ENCODE measurements around the gene ISG15. TPM values are rescaled to one million over a fixed set of nuclear protein-coding genes. Genes with fewer than 3 reads are reported as not detected.
"Not testable (repeated sequence)": the region's sequence is repeated elsewhere in the genome, so short reads cannot be mapped to it uniquely, and the experiment has no call there.

ISG15 gene
- total and polyA plus RNA-seq, 12 donors = 9.8 to 186 (median 29.1) TPM

GRCh38 chr1:1006305-1007159 is 6.8 kb upstream of the ISG15 start:
- Histone ChIP-seq H3K27ac (peak overlapping the region in 1 of 10 donors; percentile 9), H3K9me3 (no peaks in the 10 kb centered on the region), H3K36me3 (peaks cover 0 to 9% (median 0%) of the 10 kb centered on the region in 9 donors), H3K27me3 (peaks cover 0 to 44% (median 0%) of the 10 kb centered on the region in 7 donors), H3K4me3 (no peak overlapping the region), H3K4me1 (peaks cover 14 to 42% (median 22%) of the 10 kb centered on the region in 9 donors)
- DNase-seq (peak in 1 of 2 donors; percentile 6), ATAC-seq (no peak)
- 81 to 85% methylated on average over 37 of the region's 37 CpGs for WGBS, 2 donors
- TF ChIP-seq CTCF (IDR thresholded peaks at IDR 0.05) = no peak
- intact Hi-C loops (cut with DNase I) = no loop called here

GRCh38 chr1:1010131-1010530 is 3.2 kb upstream of the ISG15 start:
- H3K4me1 ChIP-seq = peaks cover 13 to 37% (median 28%) of the 10 kb centered on the region in 9 donors
- DNase-seq, H3K27ac ChIP-seq, ATAC-seq, H3K4me3 ChIP-seq, H3K27me3 ChIP-seq, H3K9me3 ChIP-seq, H3K36me3 ChIP-seq: not testable (repeated sequence)
- intact Hi-C loops (cut with DNase I) = loop anchor here in 1 of 10 donors (10.0 kb wide), 1 partner anchor 55 kb away; no protein-coding TSS in a partner anchor
- 92 to 94% methylated on average over 8 of the region's 8 CpGs for WGBS, 2 donors

DNA sequence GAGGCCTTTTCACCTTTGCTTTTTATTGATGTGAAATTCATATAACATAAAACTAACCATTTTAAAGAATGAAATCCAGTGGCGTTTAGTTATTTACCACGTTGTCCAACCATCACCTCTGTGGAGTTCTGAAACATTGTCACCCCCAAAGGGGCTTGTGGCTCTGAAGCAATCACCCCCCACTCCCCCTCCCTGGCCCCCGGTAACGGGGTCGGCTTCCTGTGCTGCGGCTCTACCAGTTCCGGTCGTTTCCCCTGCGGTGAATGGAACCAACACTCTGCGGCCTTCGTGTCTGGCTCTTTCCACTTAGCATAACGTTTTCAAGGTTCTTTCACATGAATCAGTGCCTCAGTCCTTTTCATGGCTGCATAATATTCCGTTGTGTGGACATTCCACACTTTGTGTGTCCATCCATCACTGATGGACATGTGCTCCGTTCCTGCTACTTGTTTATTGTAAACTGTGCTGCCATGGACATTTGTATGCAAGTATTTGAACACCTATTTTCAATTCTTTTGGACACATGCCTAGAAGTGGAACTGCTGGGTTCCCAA is 1.8 kb upstream of the ISG15 start:
- Histone ChIP-seq H3K36me3 (no peaks in the 10 kb centered on the region), H3K9me3 (no peaks in the 10 kb centered on the region), H3K4me3 (no peak overlapping the region), H3K27me3 (no peaks in the 10 kb centered on the region), H3K27ac (no peak overlapping the region), H3K4me1 (peaks cover 5 to 28% (median 16%) of the 10 kb centered on the region in 9 donors)
- DNase-seq = peak in 1 of 2 donors; percentile 3
- ATAC-seq = no peak
- 83 to 89% methylated on average over 14 of the region's 14 CpGs for WGBS, 2 donors
- TF ChIP-seq CTCF (IDR thresholded peaks at IDR 0.05) = no peak
- intact Hi-C loops (cut with DNase I) = loop anchor here in 1 of 10 donors (10.0 kb wide), 1 partner anchor 53 kb away; no protein-coding TSS in a partner anchor

DNA sequence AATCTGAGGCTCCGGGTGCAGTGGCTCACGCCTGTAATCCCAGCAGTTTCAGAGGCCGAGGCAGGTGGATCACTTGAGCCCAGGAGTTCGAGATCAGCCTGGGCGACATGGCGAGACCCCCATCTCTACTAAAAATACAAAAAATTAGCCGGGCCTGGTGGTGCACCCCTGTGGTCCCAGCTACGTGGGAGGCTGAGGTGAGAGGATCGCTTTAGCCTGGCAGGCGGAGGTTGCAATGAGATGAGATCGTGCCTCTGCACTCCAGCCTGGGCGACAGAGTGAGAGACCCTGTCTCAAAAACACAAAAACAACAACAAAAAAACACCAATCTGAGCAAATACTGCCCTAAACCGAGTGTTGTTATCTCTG is 577 bp upstream of the ISG15 start:
- WGBS, 2 donors = 59 to 70% methylated on average over 13 of the region's 13 CpGs
- H3K27me3 ChIP-seq, ATAC-seq: not testable (repeated sequence)

DNA sequence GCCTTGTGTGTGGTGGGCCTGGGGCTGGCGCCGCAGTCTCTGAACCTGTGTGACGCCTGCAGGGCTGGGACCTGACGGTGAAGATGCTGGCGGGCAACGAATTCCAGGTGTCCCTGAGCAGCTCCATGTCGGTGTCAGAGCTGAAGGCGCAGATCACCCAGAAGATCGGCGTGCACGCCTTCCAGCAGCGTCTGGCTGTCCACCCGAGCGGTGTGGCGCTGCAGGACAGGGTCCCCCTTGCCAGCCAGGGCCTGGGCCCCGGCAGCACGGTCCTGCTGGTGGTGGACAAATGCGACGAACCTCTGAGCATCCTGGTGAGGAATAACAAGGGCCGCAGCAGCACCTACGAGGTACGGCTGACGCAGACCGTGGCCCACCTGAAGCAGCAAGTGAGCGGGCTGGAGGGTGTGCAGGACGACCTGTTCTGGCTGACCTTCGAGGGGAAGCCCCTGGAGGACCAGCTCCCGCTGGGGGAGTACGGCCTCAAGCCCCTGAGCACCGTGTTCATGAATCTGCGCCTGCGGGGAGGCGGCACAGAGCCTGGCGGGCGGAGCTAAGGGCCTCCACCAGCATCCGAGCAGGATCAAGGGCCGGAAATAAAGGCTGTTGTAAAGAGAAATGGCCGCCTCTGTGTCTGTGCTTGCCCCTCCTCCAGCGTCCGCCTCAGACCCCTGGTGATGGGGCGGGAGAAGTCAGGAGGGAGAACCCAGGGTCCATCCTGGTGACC is 788 bp downstream of the ISG15 start:
- Histone ChIP-seq H3K36me3 (no peaks in the 10 kb centered on the region), H3K4me3 (peak overlapping the region; percentile 48 to 80 (median 72)), H3K4me1 (peaks cover 5 to 31% (median 17%) of the 10 kb centered on the region in 9 donors), H3K27me3 (no peaks in the 10 kb centered on the region), H3K9me3 (no peaks in the 10 kb centered on the region), H3K27ac (peak overlapping the region; percentile 32 to 96 (median 90))
- intact Hi-C loops (cut with DNase I) = loop anchor here in 1 of 10 donors (10.0 kb wide), 1 partner anchor 51 kb away; no protein-coding TSS in a partner anchor
- ATAC-seq = peak; percentile 24 to 71 (median 48)
- TF ChIP-seq CTCF (IDR thresholded peaks at IDR 0.05) = no peak
- no peak for DNase-seq
- 53 to 54% methylated on average over 41 of the region's 41 CpGs for WGBS, 2 donors

More for the DNA sequence above, 577 bp upstream of the ISG15 start:
- Histone ChIP-seq H3K4me3 (peak overlapping the region; percentile 48 to 80 (median 72)), H3K4me1 (peaks cover 5 to 28% (median 16%) of the 10 kb centered on the region in 9 donors), H3K27ac (peak overlapping the region; percentile 32 to 96 (median 90))
- not testable (repeated sequence) for H3K36me3 ChIP-seq, DNase-seq, H3K9me3 ChIP-seq
- intact Hi-C loops (cut with DNase I) = loop anchor here in 1 of 10 donors (10.0 kb wide), 1 partner anchor 52 kb away; no protein-coding TSS in a partner anchor

All from heart right ventricle (tissue), 16 donors.